Calu3 (cell line): ENCODE measurements around the gene LAMA1. TPM values are rescaled to one million over a fixed set of nuclear protein-coding genes. Genes with fewer than 3 reads are reported as not detected.

Experiments used
- BruUV-seq: library from RNA; stranded (reverse); fragments of 400-500 nt; replicated peaks from 2 replicates; lab custom pipeline; 2021; lab: Mats Ljungman, UMichigan
- CTCF ChIA-PET: fragments of 300-600 bp; sonication (Branson Sonifier 250); formaldehyde crosslinking; loops from one replicate; lab custom pipeline; 2022; ENCODE audit warnings: antibody characterized with exemption; lab: Charles Lee
- DNase-seq: peaks from one replicate; pipeline ENCODE4 v3.0.0; 2022
- H3K27ac Mint-ChIP-seq: one replicate; pipeline ENCODE4 v1.8.0; 2022; ENCODE audit warnings: mixed read lengths; ENCODE audit not compliant: unreplicated experiment
- H3K27me3 Mint-ChIP-seq: one replicate; pipeline ENCODE4 v1.8.0; 2022; ENCODE audit warnings: mixed read lengths; ENCODE audit not compliant: unreplicated experiment
- H3K36me3 Mint-ChIP-seq: one replicate; pipeline ENCODE4 v1.8.0; 2022; ENCODE audit warnings: mild to moderate bottlenecking, moderate library complexity, mixed read lengths; ENCODE audit not compliant: insufficient read depth, unreplicated experiment
- H3K4me1 Mint-ChIP-seq: one replicate; pipeline ENCODE4 v1.8.0; 2022; ENCODE audit warnings: mild to moderate bottlenecking, low read depth, mixed read lengths; ENCODE audit not compliant: unreplicated experiment
- H3K4me3 Mint-ChIP-seq: one replicate; pipeline ENCODE4 v1.8.0; 2022; ENCODE audit warnings: mild to moderate bottlenecking, low read depth, moderate library complexity, mixed read lengths; ENCODE audit not compliant: unreplicated experiment
- H3K9me3 Mint-ChIP-seq: one replicate; pipeline ENCODE4 v1.8.0; 2022; ENCODE audit warnings: low read depth, mixed read lengths; ENCODE audit not compliant: unreplicated experiment
- CTCF ChIP-seq: fragments of 200-600 bp; IDR thresholded peaks from one replicate; pipeline ENCODE4 v1.8.0; 2022; ENCODE audit warnings: antibody characterized with exemption; ENCODE audit not compliant: unreplicated experiment
- intact Hi-C: fragments of 100-400 bp; cut with micrococcal nuclease; formaldehyde crosslinking; loops from one replicate; pipeline ENCODE4 v1.10.0; 2022; ENCODE audit not compliant: unreplicated experiment
- total RNA-seq: library from RNA; stranded (reverse); gene quantifications from 2 replicates; pipeline ENCODE4 v1.2.3, GENCODE V29; 2022

The LAMA1 gene
- total RNA-seq, 1 experiment from 2014 or later, result not detected

GRCh38 chr18:6960124-6960523, 157.5 kb downstream of the LAMA1 start:
- H3K27me3 Mint-ChIP-seq, result peaks cover 2% of the 10 kb centered on the region
- H3K36me3 Mint-ChIP-seq, result no peaks in the 10 kb centered on the region
- no peak for DNase-seq
- CTCF ChIA-PET, result no interaction called here
- H3K27ac Mint-ChIP-seq, result no peak overlapping the region
- no peak overlapping the region for H3K4me3 Mint-ChIP-seq
- BruUV-seq, result no TSS peak
- H3K9me3 Mint-ChIP-seq, result no peaks in the 10 kb centered on the region
- TF ChIP-seq CTCF, result no peak
- intact Hi-C loops, result no loop called here
- peaks cover 29% of the 10 kb centered on the region for H3K4me1 Mint-ChIP-seq

- no peaks in the 10 kb centered on the region for H3K36me3 Mint-ChIP-seq
These were observed 158.5 kb downstream of the LAMA1 start for GRCh38 chr18:6959110-6959509.

GRCh38 chr18:6956999-6957398, 160.6 kb downstream of the LAMA1 start:
- CTCF ChIA-PET, result no interaction called here
- peaks cover 26% of the 10 kb centered on the region for H3K27me3 Mint-ChIP-seq
- H3K4me3 Mint-ChIP-seq, result no peak overlapping the region
- no peaks in the 10 kb centered on the region for H3K36me3 Mint-ChIP-seq
- no peak overlapping the region for H3K27ac Mint-ChIP-seq
- TF ChIP-seq CTCF, result no peak
- intact Hi-C loops, result no loop called here
- no peak for DNase-seq
- no TSS peak for BruUV-seq
- no peaks in the 10 kb centered on the region for H3K9me3 Mint-ChIP-seq
- H3K4me1 Mint-ChIP-seq, result peaks cover 11% of the 10 kb centered on the region

More at GRCh38 chr18:6959110-6959509, 158.5 kb downstream of the LAMA1 start:
- no peak for TF ChIP-seq CTCF
- BruUV-seq, result no TSS peak
- DNase-seq, result no peak
- Mint-ChIP-seq H3K27me3 (peaks cover 12% of the 10 kb centered on the region), H3K9me3 (no peaks in the 10 kb centered on the region), H3K27ac (no peak overlapping the region), H3K4me3 (no peak overlapping the region), H3K4me1 (peaks cover 26% of the 10 kb centered on the region)
- intact Hi-C loops, result no loop called here
- CTCF ChIA-PET, result no interaction called here

- Mint-ChIP-seq H3K4me3 (no peak overlapping the region), H3K27ac (no peak overlapping the region), H3K36me3 (no peaks in the 10 kb centered on the region), H3K27me3 (peaks cover 31% of the 10 kb centered on the region), H3K9me3 (no peaks in the 10 kb centered on the region), H3K4me1 (peaks cover 11% of the 10 kb centered on the region)
- CTCF ChIA-PET, result no interaction called here
- TF ChIP-seq CTCF, result no peak
- no TSS peak for BruUV-seq
- DNase-seq, result no peak
- intact Hi-C loops, result no loop called here
These were observed 161.1 kb downstream of the LAMA1 start for GRCh38 chr18:6956495-6956894.
